ENCODE results near the gene ACTN1.

GRCh38 chr14:69014829-69015259 lies 35.7 kb upstream of the ACTN1 start:
- no peak for TF ChIP-seq BCL11A (tag by site-specific recombination; IDR thresholded peaks at IDR 0.05; ENCODE audit: low read depth)
- no peak for TF ChIP-seq CTCF (tag by site-specific recombination; IDR thresholded peaks at IDR 0.05)
- TF ChIP-seq ZFHX2 (tag by site-specific recombination; conservative IDR thresholded peaks at IDR 0.05) = peak; percentile 99
- TF ChIP-seq ZNF707 (tag by site-specific recombination; IDR thresholded peaks at IDR 0.05) = no peak
- TF ChIP-seq ZNF530 (tag by site-specific recombination; IDR thresholded peaks at IDR 0.05; ENCODE audit: low read depth) = no peak
